Heart left ventricle (tissue), 16 donors: ENCODE data around the gene NFKB1. TPM values are rescaled to one million over a fixed set of nuclear protein-coding genes. Genes with fewer than 3 reads are reported as not detected.
"Not testable (repeated sequence)": the region's sequence is repeated elsewhere in the genome, so short reads cannot be mapped to it uniquely, and the experiment has no call there.

ENCODE experiments used
- ATAC-seq, 4 donors: fragments of 200-7000 bp; cut with Tn5 transposase; one replicate each; pipeline ENCODE4 v1.9.1; 2020 to 2022; ENCODE audit warnings: moderate library complexity in 4 of 4, mild to moderate bottlenecking in 3 of 4, moderate number of reproducible peaks in 1 of 4
- DNase-seq, 5 donors: peaks; one replicate each; pipeline ENCODE4 v3.0.0-alpha.2; 2020
- H3K27ac ChIP-seq, 12 donors: fragments of 200-600 bp; sonication (generic) in 4 of 12; one replicate each; pipeline versions ENCODE4 v1.5.0 to v1.8.0; 2016 to 2022; ENCODE audit warnings: mild to moderate bottlenecking in 2 of 12
- H3K27me3 ChIP-seq, 9 donors: fragments of 200-600 bp; sonication (generic) in 2 of 9; one replicate each; pipeline versions ENCODE4 v1.5.1 to v1.8.0; 2016 to 2022; ENCODE audit warnings: mild to moderate bottlenecking in 3 of 9
- H3K36me3 ChIP-seq, 9 donors: fragments of 200-600 bp; sonication (generic) in 2 of 9; one replicate each; pipeline versions ENCODE4 v1.5.0 to v1.8.0; 2018 to 2022; ENCODE audit warnings: mild to moderate bottlenecking in 2 of 9
- H3K4me1 ChIP-seq, 12 donors: fragments of 200-600 bp; sonication (generic) in 4 of 12; one replicate each; pipeline versions ENCODE4 v1.5.0 to v1.8.0; 2016 to 2022; ENCODE audit warnings: mild to moderate bottlenecking in 3 of 12
- H3K4me3 ChIP-seq, 12 donors: fragments of 200-600 bp; sonication (generic) in 4 of 12; one replicate each; pipeline versions ENCODE4 v1.5.0 to v1.8.0; 2017 to 2022; ENCODE audit warnings: mild to moderate bottlenecking in 9 of 12, moderate library complexity in 4 of 12
- H3K9me3 ChIP-seq, 12 donors: fragments of 200-600 bp; sonication (generic) in 4 of 12; one replicate each; pipeline versions ENCODE4 v1.5.0 to v1.8.0; 2016 to 2022; ENCODE audit warnings: mild to moderate bottlenecking in 1 of 12
- POLR2A ChIP-seq, 2 donors: fragments of 450-650 bp; IDR thresholded peaks; one replicate each; pipeline ENCODE4 v1.6.1; 2017; ENCODE audit warnings: antibody characterized with exemption in 2 of 2, mild to moderate bottlenecking in 2 of 2, moderate library complexity in 2 of 2
- WGBS, 4 donors: extraction: QIAGEN DNeasy Blood & Tissue Kit in 2 of 4; methylation state at CpG; one replicate each; pipeline versions ENCODE4 v1.1.5 to v1.1.7; 2013 to 2018; 5-methylcytosine and 5-hydroxymethylcytosine counted together
- intact Hi-C, 10 donors: fragments of 100-400 bp; cut with DNase I; formaldehyde crosslinking; loops; one replicate each; pipeline versions ENCODE4 v1.11.1 to v1.14.2; 2022
- polyA plus RNA-seq, 2 donors: library from polyadenylated mRNA; stranded (reverse); fragments of 200-250 nt; gene quantifications; one replicate each; pipeline ENCODE4 v1.2.3, GENCODE V29; 2013
- total RNA-seq, 9 donors: library from RNA; depleted of rRNA in 2 of 9; stranded (reverse); fragments of >200 nt in 2 of 9; fragmentation: NEBNext Ultra II Directional in 3 of 9; extraction: Animal tissue kit (Norgen Biotek cat#: 25700) in 3 of 9; gene quantifications; one replicate each; pipeline versions ENCODE4 v1.1.0 to v1.2.4, GENCODE V29; 2016 to 2023
- TF ChIP-seq, protein P1 (sequence below), 12 donors: fragments of 200-600 bp; sonication (generic) in 4 of 12; IDR thresholded peaks; one replicate each; pipeline versions ENCODE4 v1.5.0 to v1.8.0; 2018 to 2022; ENCODE audit warnings: antibody characterized with exemption in 12 of 12, mild to moderate bottlenecking in 5 of 12
- donor health status: ischemic (EF 13 %, LVEDD 7.1; RV severe dilation, severe dysfunction).
- donor health status: healthy with polysubstance abuse.
- donor health status: DM: no; HTN: yes; CAD: no.
- donor health status: DM: no; HTN: no; CAD: no.
- donor health status: ischemic (EF 25% LVEDD 6.9; RV normal size, moderate dysfunction).
- donor health status: ischemic (EF 25% LVEDD 5.7; RV mildly dilated, moderate dysfunction).
- donor health status: healthy.
- donor health status: DM: yes; HTN: yes; CAD: no.
- donor health status: ischemic (EF 35%, LVEDD 5.7; RV mildly dilated, moderate dysfunction).
- donor health status: nonischemic (EF 11% LVEDD 7.7; RV severe dilation, severe dysfunction).
- donor health status: DM: yes; HTN: yes; CAD: no.
- donor health status: PGD.
- donor health status: ischemic (EF 29% LVEDD 5.4; RV normal size, mild dysfunction).
- donor health status: nonischemic (EF 23%, LVEDD 6.1; RV moderate dilation, normal function).

The NFKB1 gene
- total and polyA plus RNA-seq, 11 donors: 4.8 to 34.1 (median 19.2) TPM

DNA sequence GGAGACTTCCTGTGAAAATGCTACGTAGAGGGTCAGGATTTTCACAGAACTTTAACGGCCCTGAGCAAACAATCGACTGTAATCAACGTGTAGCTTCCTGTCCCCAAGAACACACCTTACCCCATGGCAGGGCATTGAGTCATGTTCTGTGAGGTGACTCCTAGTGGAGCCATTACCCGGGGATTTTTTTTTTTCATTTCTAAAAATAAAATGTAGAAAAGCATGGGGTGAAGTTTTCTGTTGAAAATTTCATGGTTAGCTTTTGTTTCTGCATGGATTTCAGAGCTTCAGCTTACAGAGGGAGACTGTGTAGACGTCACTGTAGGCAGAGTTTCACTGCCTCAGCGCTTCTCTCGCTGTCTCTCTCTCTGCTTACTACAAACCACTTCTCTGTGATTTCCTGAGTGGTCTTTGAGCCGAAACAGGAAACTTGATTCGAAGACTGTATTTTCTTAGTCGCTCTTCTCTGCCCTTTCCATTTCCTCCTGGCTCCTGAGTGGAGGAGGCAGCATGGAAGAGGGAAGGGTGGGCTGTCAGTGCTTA, 111.7 kb downstream of the NFKB1 start:
- TF ChIP-seq, protein P1, sequence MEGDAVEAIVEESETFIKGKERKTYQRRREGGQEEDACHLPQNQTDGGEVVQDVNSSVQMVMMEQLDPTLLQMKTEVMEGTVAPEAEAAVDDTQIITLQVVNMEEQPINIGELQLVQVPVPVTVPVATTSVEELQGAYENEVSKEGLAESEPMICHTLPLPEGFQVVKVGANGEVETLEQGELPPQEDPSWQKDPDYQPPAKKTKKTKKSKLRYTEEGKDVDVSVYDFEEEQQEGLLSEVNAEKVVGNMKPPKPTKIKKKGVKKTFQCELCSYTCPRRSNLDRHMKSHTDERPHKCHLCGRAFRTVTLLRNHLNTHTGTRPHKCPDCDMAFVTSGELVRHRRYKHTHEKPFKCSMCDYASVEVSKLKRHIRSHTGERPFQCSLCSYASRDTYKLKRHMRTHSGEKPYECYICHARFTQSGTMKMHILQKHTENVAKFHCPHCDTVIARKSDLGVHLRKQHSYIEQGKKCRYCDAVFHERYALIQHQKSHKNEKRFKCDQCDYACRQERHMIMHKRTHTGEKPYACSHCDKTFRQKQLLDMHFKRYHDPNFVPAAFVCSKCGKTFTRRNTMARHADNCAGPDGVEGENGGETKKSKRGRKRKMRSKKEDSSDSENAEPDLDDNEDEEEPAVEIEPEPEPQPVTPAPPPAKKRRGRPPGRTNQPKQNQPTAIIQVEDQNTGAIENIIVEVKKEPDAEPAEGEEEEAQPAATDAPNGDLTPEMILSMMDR (IDR thresholded peaks at IDR 0.05): no peak
- TF ChIP-seq POLR2A (IDR thresholded peaks at IDR 0.05): no peak
- ATAC-seq (peak in 1 of 4 donors; percentile 51), DNase-seq (no peak)
- intact Hi-C loops: loop anchor here in 4 of 10 donors (5.0 to 10.0 kb wide), 4 partner anchors 158 to 482 kb away; partner anchors contain the start of gene BDH2 (in 1 of the 4)
- no peaks in the 10 kb centered on the region for H3K27me3 ChIP-seq
- 53 to 65% (median 57%) methylated on average over 11 of the region's 11 CpGs for WGBS, 4 donors
- peaks cover 0 to 34% (median 0%) of the 10 kb centered on the region in 12 donors for H3K4me1 ChIP-seq
- peak overlapping the region in 1 of 12 donors; percentile 33 for H3K4me3 ChIP-seq
- peak overlapping the region in 5 of 12 donors; percentile 2 to 65 (median 28) for H3K27ac ChIP-seq
- H3K9me3 ChIP-seq: no peaks in the 10 kb centered on the region
- H3K36me3 ChIP-seq: peaks cover 0 to 96% (median 92%) of the 10 kb centered on the region in 9 donors

DNA sequence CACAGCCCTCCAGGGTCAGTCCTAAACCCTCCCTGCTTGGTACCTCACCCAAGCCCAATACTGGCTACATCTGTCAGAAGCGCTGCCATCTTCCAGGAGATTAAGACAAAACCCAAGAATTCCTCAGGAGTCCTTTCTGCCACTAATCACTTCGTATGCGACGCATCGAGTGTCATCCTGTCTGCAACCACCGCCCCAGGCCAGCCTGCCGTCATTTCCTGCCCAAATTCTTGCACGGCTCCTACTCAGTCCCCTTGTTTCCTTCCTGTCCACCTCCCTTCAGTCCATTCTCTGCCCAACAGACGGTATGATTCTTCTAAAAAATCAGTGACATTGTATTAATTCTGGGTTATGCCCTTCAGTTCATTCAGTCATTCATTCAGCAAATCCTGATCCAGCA, 113.6 kb downstream of the NFKB1 start:
- DNase-seq (peak in 1 of 5 donors; percentile 61), ATAC-seq (peak in 3 of 4 donors; percentile 25 to 68 (median 25))
- Histone ChIP-seq H3K9me3 (no peaks in the 10 kb centered on the region), H3K4me1 (peaks cover 0 to 34% (median 0%) of the 10 kb centered on the region in 12 donors), H3K4me3 (peak overlapping the region in 2 of 12 donors; percentile 15 to 33), H3K36me3 (peaks cover 0 to 77% (median 73%) of the 10 kb centered on the region in 9 donors), H3K27ac (peak overlapping the region in 7 of 12 donors; percentile 20 to 65 (median 30)), H3K27me3 (no peaks in the 10 kb centered on the region)
- no peak for TF ChIP-seq POLR2A (IDR thresholded peaks at IDR 0.05)
- TF ChIP-seq, protein P1 (IDR thresholded peaks at IDR 0.05): no peak
- WGBS, 4 donors: 58 to 75% (median 71%) methylated on average over 9 of the region's 9 CpGs
- intact Hi-C loops: loop anchor here in 4 of 10 donors (5.0 to 10.0 kb wide), 5 partner anchors 160 to 482 kb away; partner anchors contain the start of gene BDH2 (in 2 of the 4)

DNA sequence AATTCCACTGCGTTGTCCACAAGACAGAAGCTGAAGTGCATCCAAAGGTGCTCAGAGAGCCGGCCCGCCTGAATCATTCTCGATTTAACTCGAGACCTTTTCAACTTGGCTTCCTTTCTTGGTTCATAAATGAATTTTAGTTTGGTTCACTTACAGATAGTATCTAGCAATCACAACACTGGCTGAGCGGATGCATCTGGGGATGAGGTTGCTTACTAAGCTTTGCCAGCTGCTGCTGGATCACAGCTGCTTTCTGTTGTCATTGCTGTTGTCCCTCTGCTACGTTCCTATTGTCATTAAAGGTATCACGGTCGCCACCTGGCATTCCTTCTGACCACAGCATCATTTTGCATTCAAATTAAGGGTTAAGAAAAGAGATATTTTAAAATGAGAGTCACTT, 115.5 kb downstream of the NFKB1 start:
- Histone ChIP-seq H3K36me3 (peaks cover 0 to 59% (median 54%) of the 10 kb centered on the region in 9 donors), H3K9me3 (no peaks in the 10 kb centered on the region), H3K27ac (peak overlapping the region in 2 of 12 donors; percentile 6 to 7), H3K4me1 (peaks cover 0 to 33% (median 7%) of the 10 kb centered on the region in 12 donors), H3K27me3 (no peaks in the 10 kb centered on the region), H3K4me3 (no peak overlapping the region)
- TF ChIP-seq, protein P1 (IDR thresholded peaks at IDR 0.05): no peak
- TF ChIP-seq POLR2A (IDR thresholded peaks at IDR 0.05): no peak
- 61 to 77% (median 65%) methylated on average over 9 of the region's 9 CpGs for WGBS, 4 donors
- no peak for DNase-seq
- intact Hi-C loops: loop anchor here in 3 of 10 donors (5.0 to 10.0 kb wide), 4 partner anchors 162 to 481 kb away; partner anchors contain the start of gene BDH2 (in 2 of the 3)
- ATAC-seq: peak in 1 of 4 donors; percentile 5

DNA sequence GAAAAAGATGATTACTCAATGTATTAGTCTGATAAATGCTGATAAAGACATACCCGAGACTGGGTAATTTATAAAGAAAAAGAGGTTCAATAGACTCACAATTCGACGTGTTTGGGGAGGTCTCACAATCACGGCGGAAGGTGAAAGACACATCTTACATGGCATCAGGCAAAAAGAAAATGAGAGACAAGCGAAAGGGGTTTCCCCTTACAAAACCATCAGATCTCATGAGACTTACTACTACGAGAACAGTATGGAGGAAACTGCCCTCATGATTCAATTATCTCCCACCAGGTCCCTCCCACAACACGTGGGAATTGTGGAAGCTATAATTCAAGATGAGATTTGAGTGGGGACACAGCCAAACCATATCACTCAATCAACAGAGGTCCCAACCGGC, 117.9 kb downstream of the NFKB1 start:
- H3K27ac ChIP-seq: not testable (repeated sequence)
- intact Hi-C loops: loop anchor here in 3 of 10 donors (5.0 to 10.0 kb wide), 4 partner anchors 164 to 478 kb away; partner anchors contain the start of gene BDH2 (in 2 of the 3)
- 69 to 80% (median 77%) methylated on average over 9 of the region's 9 CpGs for WGBS, 4 donors

DNA sequence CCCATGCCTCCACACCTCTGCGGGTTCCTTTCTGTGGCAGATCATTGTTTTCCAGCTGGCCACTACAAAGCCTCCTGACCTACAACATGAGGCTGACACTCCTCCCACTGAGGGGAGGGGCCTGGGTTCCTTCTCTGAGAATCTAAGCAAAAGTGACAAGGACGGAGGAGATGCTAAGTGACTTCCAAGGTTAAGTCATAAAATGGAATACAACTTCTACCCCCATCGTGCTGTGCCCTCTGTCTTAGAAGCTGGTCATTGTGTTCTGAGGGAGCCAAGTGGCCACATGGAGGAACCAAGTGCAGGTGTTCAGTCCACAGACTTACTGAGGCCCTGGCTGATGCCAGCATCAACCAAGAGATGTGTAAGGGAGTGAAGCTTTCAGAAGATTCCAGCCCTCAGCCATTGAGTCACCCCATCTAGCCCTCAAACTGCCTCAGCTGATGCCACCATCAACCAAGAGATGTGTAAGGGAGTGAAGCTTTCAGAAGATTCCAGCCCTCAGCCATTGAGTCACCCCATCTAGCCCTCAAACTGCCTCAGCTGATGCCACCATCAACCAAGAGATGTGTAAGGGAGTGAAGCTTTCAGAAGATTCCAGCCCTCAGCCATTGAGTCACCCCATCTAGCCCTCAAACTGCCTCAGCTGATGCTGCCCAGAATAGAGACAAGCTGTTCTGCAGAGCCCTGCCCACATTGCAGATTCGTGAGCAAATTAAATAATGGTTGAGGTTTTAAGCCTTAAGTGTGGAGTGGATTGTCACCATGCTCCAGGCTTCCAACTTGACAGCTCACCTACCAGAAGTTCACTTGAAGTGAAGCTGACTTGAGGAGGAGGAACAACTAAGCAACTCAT, 118.8 kb downstream of the NFKB1 start:
- not testable (repeated sequence) for H3K27me3 ChIP-seq, H3K27ac ChIP-seq, DNase-seq, H3K4me3 ChIP-seq, H3K9me3 ChIP-seq
- Histone ChIP-seq H3K36me3 (peaks cover 0 to 25% (median 21%) of the 10 kb centered on the region in 9 donors), H3K4me1 (peaks cover 0 to 12% (median 4%) of the 10 kb centered on the region in 12 donors)
- intact Hi-C loops: loop anchor here in 9 of 10 donors (1.0 to 10.0 kb wide), 15 partner anchors 165 to 477 kb away; partner anchors contain the start of genes BDH2 (in 7 of the 9), UBE2D3 (in 2 of the 9), CISD2 (in 1 of the 9) and SLC39A8 (in 1 of the 9)
- peak in 2 of 4 donors; percentile 21 to 27 for ATAC-seq
- WGBS, 4 donors: 66 to 77% (median 72%) methylated on average over 4 of the region's 4 CpGs

More for the DNA sequence above, 117.9 kb downstream of the NFKB1 start:
- peaks cover 0 to 35% (median 30%) of the 10 kb centered on the region in 9 donors for H3K36me3 ChIP-seq
- not testable (repeated sequence) for H3K4me3 ChIP-seq, ATAC-seq, DNase-seq, H3K27me3 ChIP-seq, H3K9me3 ChIP-seq
- peaks cover 0 to 15% (median 4%) of the 10 kb centered on the region in 12 donors for H3K4me1 ChIP-seq
